PC-9 (cell line): ENCODE results near the gene CHKB.

Experiments
- EZH2 ChIP-seq: fragments of 200-600 bp; sonication (generic); IDR thresholded peaks from 2 replicates; pipeline ENCODE4 v1.8.0; 2017; ENCODE audit warnings: antibody characterized with exemption, low read depth
- TF ChIP-seq, protein P1 (sequence below): fragments of 200-600 bp; sonication (generic); conservative IDR thresholded peaks from 2 replicates; pipeline ENCODE4 v1.6.1; 2017; ENCODE audit warnings: mixed run types, antibody characterized with exemption, mild to moderate bottlenecking, moderate library complexity

GRCh38 chr22:50621356-50621880 is 38.8 kb upstream of the CHKB start:
- TF ChIP-seq, protein P1, sequence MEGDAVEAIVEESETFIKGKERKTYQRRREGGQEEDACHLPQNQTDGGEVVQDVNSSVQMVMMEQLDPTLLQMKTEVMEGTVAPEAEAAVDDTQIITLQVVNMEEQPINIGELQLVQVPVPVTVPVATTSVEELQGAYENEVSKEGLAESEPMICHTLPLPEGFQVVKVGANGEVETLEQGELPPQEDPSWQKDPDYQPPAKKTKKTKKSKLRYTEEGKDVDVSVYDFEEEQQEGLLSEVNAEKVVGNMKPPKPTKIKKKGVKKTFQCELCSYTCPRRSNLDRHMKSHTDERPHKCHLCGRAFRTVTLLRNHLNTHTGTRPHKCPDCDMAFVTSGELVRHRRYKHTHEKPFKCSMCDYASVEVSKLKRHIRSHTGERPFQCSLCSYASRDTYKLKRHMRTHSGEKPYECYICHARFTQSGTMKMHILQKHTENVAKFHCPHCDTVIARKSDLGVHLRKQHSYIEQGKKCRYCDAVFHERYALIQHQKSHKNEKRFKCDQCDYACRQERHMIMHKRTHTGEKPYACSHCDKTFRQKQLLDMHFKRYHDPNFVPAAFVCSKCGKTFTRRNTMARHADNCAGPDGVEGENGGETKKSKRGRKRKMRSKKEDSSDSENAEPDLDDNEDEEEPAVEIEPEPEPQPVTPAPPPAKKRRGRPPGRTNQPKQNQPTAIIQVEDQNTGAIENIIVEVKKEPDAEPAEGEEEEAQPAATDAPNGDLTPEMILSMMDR, result no peak
- TF ChIP-seq EZH2, result no peak
